HEK293T (cell line): ENCODE measurements around the gene MRPL33.

Experiments
- ARNT ChIP-seq: fragments of 450-650 bp; IDR thresholded peaks from 2 replicates; pipeline ENCODE4 v1.6.1; 2017; ENCODE audit warnings: mild to moderate bottlenecking
- FOXK2 ChIP-seq: fragments of 450-650 bp; IDR thresholded peaks from 2 replicates; pipeline ENCODE4 v1.6.1; 2016; ENCODE audit warnings: mild to moderate bottlenecking
- FOXM1 ChIP-seq: fragments of 450-650 bp; IDR thresholded peaks from 2 replicates; pipeline ENCODE4 v1.6.1; 2017; ENCODE audit warnings: mild to moderate bottlenecking, borderline replicate concordance
- HDGF ChIP-seq: fragments of 450-650 bp; IDR thresholded peaks from 2 replicates; pipeline ENCODE4 v1.6.1; 2017; ENCODE audit warnings: antibody characterized with exemption, borderline replicate concordance
- SP1 ChIP-seq: fragments of 450-650 bp; IDR thresholded peaks from 2 replicates; pipeline ENCODE4 v1.6.1; 2017
- TARDBP ChIP-seq: fragments of 450-650 bp; IDR thresholded peaks from 2 replicates; pipeline ENCODE4 v1.6.1; 2016

- TF ChIP-seq ARNT (no peak), TARDBP (no peak), SP1 (no peak), FOXK2 (no peak), HDGF (no peak), FOXM1 (no peak)
These were observed 35.3 kb upstream of the MRPL33 start for GRCh38 chr2:27736031-27736889.
